Transverse colon (tissue), 4 donors: ENCODE results near the gene ZFAND2B. TPM values are rescaled to one million over a fixed set of nuclear protein-coding genes. Genes with fewer than 3 reads are reported as not detected.

Experiments used
- DNase-seq: peaks from one replicate; pipeline ENCODE4 v3.0.0-alpha.2; 2019
- H3K27ac ChIP-seq, 4 donors: fragments of 200-600 bp; sonication (generic); 2 replicates each; pipeline ENCODE4 v1.5.1; 2016 to 2018; ENCODE audit warnings: inconsistent platforms in 4 of 4
- H3K27me3 ChIP-seq: fragments of 200-600 bp; sonication (generic); 2 replicates; pipeline ENCODE4 v1.5.1; 2017; ENCODE audit warnings: inconsistent platforms
- H3K36me3 ChIP-seq, 4 donors: fragments of 200-600 bp; sonication (generic); 2 replicates each; pipeline ENCODE4 v1.5.1; 2017 to 2019; ENCODE audit warnings: inconsistent platforms in 4 of 4
- H3K4me1 ChIP-seq, 4 donors: fragments of 200-600 bp; sonication (generic); 2 replicates each; pipeline ENCODE4 v1.5.1; 2017 to 2020; ENCODE audit warnings: inconsistent platforms in 4 of 4
- H3K4me3 ChIP-seq, 4 donors: fragments of 200-600 bp; sonication (generic); 1 replicate in 1 of 4; 2 replicates in 3 of 4; pipeline versions ENCODE4 v1.5.1 to v1.6.1; 2017 to 2019; ENCODE audit warnings: inconsistent platforms in 4 of 4
- H3K9me3 ChIP-seq, 2 donors: fragments of 200-600 bp; sonication (generic); 2 replicates each; pipeline ENCODE4 v1.5.1; 2017 to 2019; ENCODE audit warnings: inconsistent platforms in 2 of 2
- CTCF ChIP-seq, 5 experiments: fragments of 200-600 bp in 3 of 5; fragments of 450-650 bp in 2 of 5; sonication (generic) in 3 of 5; IDR thresholded peaks; 1 replicate in 2 of 5; 2 replicates in 3 of 5; pipeline ENCODE4 v1.5.1; 2016 to 2017; ENCODE audit warnings: antibody characterized with exemption in 5 of 5, inconsistent platforms in 3 of 5, mild to moderate bottlenecking in 2 of 5, moderate library complexity in 1 of 5
- EP300 ChIP-seq: sonication (generic); formaldehyde crosslinking; IDR thresholded peaks from one replicate; pipeline ENCODE4 v1.6.1; 2017; ENCODE audit warnings: antibody characterized with exemption, low read depth
- POLR2A ChIP-seq: fragments of 450-650 bp; IDR thresholded peaks from one replicate; pipeline ENCODE4 v1.6.1; 2016; ENCODE audit warnings: antibody characterized with exemption, mild to moderate bottlenecking, moderate library complexity
- POLR2AphosphoS5 ChIP-seq, 3 donors: sonication (generic); formaldehyde crosslinking; IDR thresholded peaks; one replicate each; pipeline ENCODE4 v1.6.1; 2016; ENCODE audit warnings: antibody characterized with exemption in 3 of 3
- WGBS, 2 donors: methylation state at CpG; one replicate each; pipeline ENCODE4 v1.1.5; 2018; ENCODE audit warnings: low coverage in 1 of 2; 5-methylcytosine and 5-hydroxymethylcytosine counted together
- in situ Hi-C, 4 donors: fragments of 200-750 bp; cut with MboI; loops; one replicate each; pipeline versions ENCODE4 v1.15.0 to v1.15.1; 2017; ENCODE audit warnings: low sequenced_read_pairs in 3 of 4, low pct_ligation_motif_present in 1 of 4, low pct_unique_long_range_greater_than_20kb in 1 of 4
- intact Hi-C: fragments of 100-400 bp; cut with DNase I; formaldehyde crosslinking; loops from one replicate; pipeline ENCODE4 v1.15.1; 2023; ENCODE audit warnings: low total_unique reads
- total RNA-seq, 4 donors: library from RNA; depleted of rRNA; stranded (reverse); fragments of >200 nt; gene quantifications; one replicate each; pipeline ENCODE4 v1.1.0, GENCODE V29; 2016

Gene ZFAND2B
- total RNA-seq, 4 donors from 2014 or later, result 90.2 to 156 (median 119) TPM

- Histone ChIP-seq H3K9me3 (no peaks in the 10 kb centered on the region), H3K27me3 (no peaks in the 10 kb centered on the region), H3K4me1 (peaks cover 4 to 14% (median 7%) of the 10 kb centered on the region in 4 donors), H3K36me3 (no peaks in the 10 kb centered on the region), H3K4me3 (no peak overlapping the region), H3K27ac (no peak overlapping the region)
- in situ Hi-C loops, result loop anchor here in 2 of 4 donors (10.0 to 25.0 kb wide), 2 partner anchors 52 to 124 kb away; partner anchors contain the start of genes ABCB6 (in 1 of the 2) and DNAJB2 (in 1 of the 2)
- DNase-seq, result no peak
- WGBS, 2 donors, result 92 to 100% methylated on average over 3 to 6 of the region's 6 CpGs
- intact Hi-C loops, result loop anchor here (5.0 to 10.0 kb wide), 2 partner anchors 62 to 129 kb away; partner anchors contain the start of genes ANKZF1 and ATG9A
- TF ChIP-seq CTCF (IDR thresholded peaks at IDR 0.05), result no peak
- no peak for TF ChIP-seq POLR2AphosphoS5 (IDR thresholded peaks at IDR 0.05)
- TF ChIP-seq POLR2A, result no peak
- TF ChIP-seq EP300, result no peak
These were observed 43.4 kb upstream of the ZFAND2B start for GRCh38 chr2:219163156-219163555.

GRCh38 chr2:219165058-219165911 is 41.3 kb upstream of the ZFAND2B start:
- H3K9me3 ChIP-seq, result no peaks in the 10 kb centered on the region
- intact Hi-C loops (loop anchor here (10.0 kb wide), 1 partner anchor 60 kb away; the partner anchor contains the start of genes ANKZF1 and ATG9A), in situ Hi-C loops (loop anchor here in 2 of 4 donors (10.0 to 25.0 kb wide), 2 partner anchors 50 to 122 kb away; partner anchors contain the start of genes ABCB6 (in 1 of the 2) and DNAJB2 (in 1 of the 2))
- no peak for TF ChIP-seq POLR2AphosphoS5 (IDR thresholded peaks at IDR 0.05)
- no peak for TF ChIP-seq POLR2A
- no peak for TF ChIP-seq EP300
- TF ChIP-seq CTCF (IDR thresholded peaks at IDR 0.05), result no peak
- H3K4me1 ChIP-seq, result peaks cover 0 to 12% (median 3%) of the 10 kb centered on the region in 4 donors
- WGBS, 2 donors, result 90 to 100% methylated on average over 1 to 10 of the region's 10 CpGs
- H3K27ac ChIP-seq, result no peak overlapping the region
- H3K36me3 ChIP-seq, result no peaks in the 10 kb centered on the region
- no peaks in the 10 kb centered on the region for H3K27me3 ChIP-seq
- no peak overlapping the region for H3K4me3 ChIP-seq
- DNase-seq, result no peak

DNA sequence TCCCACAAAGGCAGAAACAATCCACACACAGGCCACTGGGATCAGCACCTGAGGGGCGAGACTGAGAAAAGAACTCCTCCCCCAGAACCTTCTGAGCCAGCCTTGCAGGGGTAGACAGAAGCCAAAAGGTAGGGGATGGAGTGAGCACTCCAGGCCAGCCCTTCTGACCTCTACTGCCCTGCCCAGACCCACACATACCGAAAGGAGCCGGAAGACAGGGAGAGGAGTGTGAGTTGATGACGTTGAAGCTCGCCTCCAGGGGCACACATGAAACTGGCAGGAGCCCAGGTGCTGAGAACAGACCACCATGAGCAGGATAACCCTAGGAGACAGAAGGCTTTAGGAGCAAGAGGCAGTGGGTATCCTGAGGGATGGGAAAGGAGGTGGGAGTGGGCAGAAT is 38.6 kb upstream of the ZFAND2B start:
- H3K27ac ChIP-seq, result no peak overlapping the region
- H3K4me3 ChIP-seq, result no peak overlapping the region
- intact Hi-C loops, result loop anchor here (10.0 kb wide), 1 partner anchor 57 kb away; the partner anchor contains the start of genes ANKZF1 and ATG9A
- no peak for DNase-seq
- no peaks in the 10 kb centered on the region for H3K27me3 ChIP-seq
- 80 to 84% methylated on average over 1 to 5 of the region's 5 CpGs for WGBS, 2 donors
- TF ChIP-seq CTCF (IDR thresholded peaks at IDR 0.05) (no peak), EP300 (no peak), POLR2A (no peak), POLR2AphosphoS5 (IDR thresholded peaks at IDR 0.05) (no peak)
- H3K9me3 ChIP-seq, result no peaks in the 10 kb centered on the region
- H3K4me1 ChIP-seq, result peaks cover 0 to 18% (median 0%) of the 10 kb centered on the region in 4 donors
- in situ Hi-C loops, result loop anchor here in 2 of 4 donors (10.0 to 25.0 kb wide), 2 partner anchors 47 to 119 kb away; partner anchors contain the start of genes ABCB6 (in 1 of the 2) and DNAJB2 (in 1 of the 2)
- peaks cover 0 to 7% (median 3%) of the 10 kb centered on the region in 4 donors for H3K36me3 ChIP-seq

- intact Hi-C loops (loop anchor here (10.0 kb wide), 1 partner anchor 56 kb away; the partner anchor contains the start of genes ANKZF1 and ATG9A), in situ Hi-C loops (loop anchor here in 2 of 4 donors (10.0 to 25.0 kb wide), 2 partner anchors 46 to 119 kb away; partner anchors contain the start of genes ABCB6 (in 1 of the 2) and DNAJB2 (in 1 of the 2))
- Histone ChIP-seq H3K4me1 (peaks cover 0 to 18% (median 0%) of the 10 kb centered on the region in 4 donors), H3K36me3 (peaks cover 0 to 12% (median 3%) of the 10 kb centered on the region in 4 donors), H3K27ac (no peak overlapping the region), H3K4me3 (no peak overlapping the region), H3K27me3 (no peaks in the 10 kb centered on the region), H3K9me3 (no peaks in the 10 kb centered on the region)
- WGBS, 2 donors, result 60 to 100% methylated on average over 1 to 4 of the region's 6 CpGs
- TF ChIP-seq CTCF (IDR thresholded peaks at IDR 0.05), result no peak
- no peak for TF ChIP-seq POLR2AphosphoS5 (IDR thresholded peaks at IDR 0.05)
- no peak for TF ChIP-seq EP300
- TF ChIP-seq POLR2A, result no peak
- no peak for DNase-seq
These were observed 38.1 kb upstream of the ZFAND2B start for GRCh38 chr2:219168526-219168925.
